Measurements from ENCODE around the gene GRIFIN. TPM values are rescaled to one million over a fixed set of nuclear protein-coding genes. Genes with fewer than 3 reads are reported as not detected.

GRIFIN gene
- total RNA-seq, 1 experiment from 2014 or later = not detected

Other genes with a start within 250 kb of the GRIFIN start
- gene MAD1L1, start 243.5 kb downstream of the GRIFIN start, total RNA-seq (2014; rRNA removed) = 88.4 and 146 TPM in 2 replicates
- gene MRM2, start 234.2 kb downstream of the GRIFIN start, total RNA-seq (2014; rRNA removed) = 42.6 and 42.9 TPM in 2 replicates
- 58.5 and 59.3 TPM in 2 replicates for gene NUDT1, start 234.2 kb downstream of the GRIFIN start, total RNA-seq (2014; rRNA removed)
- gene SNX8, start 162.0 kb downstream of the GRIFIN start, total RNA-seq (2014; rRNA removed) = 12.3 and 20.5 TPM in 2 replicates
- gene EIF3B, start 121.6 kb downstream of the GRIFIN start, total RNA-seq (2014; rRNA removed) = 289 and 377 TPM in 2 replicates
- 12.2 and 12.9 TPM in 2 replicates for gene CHST12, start 72.8 kb downstream of the GRIFIN start, total RNA-seq (2014; rRNA removed)
- gene LFNG, start 43.4 kb upstream of the GRIFIN start, total RNA-seq (2014; rRNA removed) = 4.8 and 7.7 TPM in 2 replicates
- gene BRAT1, start 79.1 kb upstream of the GRIFIN start, total RNA-seq (2014; rRNA removed) = 65.2 and 76.3 TPM in 2 replicates
- 9.7 and 24.7 TPM in 2 replicates for gene IQCE, start 82.6 kb upstream of the GRIFIN start, total RNA-seq (2014; rRNA removed)
- gene TTYH3, start 155.6 kb upstream of the GRIFIN start, total RNA-seq (2014; rRNA removed) = 25.0 and 41.4 TPM in 2 replicates
- 0.75 TPM in 1 of 2 replicates, not detected in the other for gene AMZ1, start 211.8 kb upstream of the GRIFIN start, total RNA-seq (2014; rRNA removed)

Measured in PC-3 (cell line).